HK-2 (cell line): ENCODE data around the gene NSF.
"Not testable (repeated sequence)": the region's sequence is repeated elsewhere in the genome, so short reads cannot be mapped to it uniquely, and the experiment has no call there.

Source experiments
- DNase-seq: peaks from one replicate; pipeline ENCODE4 v3.0.0-alpha.2; 2018; ENCODE audit not compliant: unreplicated experiment

Gene NSF

GRCh38 chr17:46756081-46756735 is 165.7 kb downstream of the NSF start:
- DNase-seq: no peak

- DNase-seq: no peak
Observed at GRCh38 chr17:46756861-46757260, 166.4 kb downstream of the NSF start.

GRCh38 chr17:46757588-46757987 is 167.1 kb downstream of the NSF start:
- DNase-seq: not testable (repeated sequence)

GRCh38 chr17:46758614-46759013 is 168.1 kb downstream of the NSF start:
- no peak for DNase-seq

- DNase-seq: no peak
Observed at GRCh38 chr17:46759141-46759540, 168.7 kb downstream of the NSF start.

GRCh38 chr17:46763416-46763815 is 172.9 kb downstream of the NSF start:
- no peak for DNase-seq

GRCh38 chr17:46764000-46764708 is 173.7 kb downstream of the NSF start:
- DNase-seq: no peak

- DNase-seq: no peak
Observed at GRCh38 chr17:46764709-46765401, 174.4 kb downstream of the NSF start.

- DNase-seq: no peak
Observed at GRCh38 chr17:46765453-46765852, 175.0 kb downstream of the NSF start.

- DNase-seq: no peak
Observed at GRCh38 chr17:46766493-46767491, 176.3 kb downstream of the NSF start.

- no peak for DNase-seq
Observed at GRCh38 chr17:46768540-46768870, 178.0 kb downstream of the NSF start.

GRCh38 chr17:46768896-46769295 is 178.4 kb downstream of the NSF start:
- not testable (repeated sequence) for DNase-seq

- no peak for DNase-seq
Observed at GRCh38 chr17:46769531-46770438, 179.3 kb downstream of the NSF start.

GRCh38 chr17:46770439-46770817 is 180.0 kb downstream of the NSF start:
- no peak for DNase-seq

- DNase-seq: peak; percentile 72
Observed at GRCh38 chr17:46770818-46771560, 180.5 kb downstream of the NSF start.

- peak; percentile 30 for DNase-seq
Observed at GRCh38 chr17:46771561-46772474, 181.3 kb downstream of the NSF start.

- DNase-seq: no peak
Observed at GRCh38 chr17:46772475-46773220, 182.2 kb downstream of the NSF start.

- DNase-seq: no peak
Observed at GRCh38 chr17:46773221-46773605, 182.7 kb downstream of the NSF start.
